GM23338 (cell line): ENCODE data around the gene TRIM28. TPM values are rescaled to one million over a fixed set of nuclear protein-coding genes. Genes with fewer than 3 reads are reported as not detected.

Experiments
- ATAC-seq: fragments of 200-7000 bp; cut with Tn5 transposase; 3 replicates; pipeline ENCODE4 v1.9.1; 2020
- DNase-seq: peaks from one replicate; pipeline ENCODE4 v3.0.0-alpha.2; 2015; ENCODE audit warnings: low spot score
- H2AFZ ChIP-seq: fragments of 200-600 bp; sonication (generic); 2 replicates; pipeline ENCODE4 v1.8.0; 2016; ENCODE audit warnings: antibody characterized with exemption, mild to moderate bottlenecking, moderate library complexity
- H3F3A ChIP-seq: fragments of 200-600 bp; sonication (generic); replicated peaks from 2 replicates; pipeline ENCODE4 v1.8.0; 2017; ENCODE audit warnings: antibody characterized with exemption, mixed run types, low read depth
- H3K27ac ChIP-seq: fragments of 200-600 bp; sonication (generic); 2 replicates; pipeline ENCODE4 v1.6.1; 2016; ENCODE audit warnings: low read depth
- H3K27me3 ChIP-seq: fragments of 200-600 bp; sonication (generic); 2 replicates; pipeline ENCODE4 v1.8.0; 2016; ENCODE audit warnings: mild to moderate bottlenecking, mixed run types, moderate library complexity; ENCODE audit not compliant: insufficient read depth
- H3K36me3 ChIP-seq: fragments of 200-600 bp; sonication (generic); 2 replicates; pipeline ENCODE4 v1.8.0; 2016; ENCODE audit warnings: mild to moderate bottlenecking; ENCODE audit not compliant: insufficient read depth
- H3K4me1 ChIP-seq: fragments of 200-600 bp; sonication (generic); 2 replicates; pipeline ENCODE4 v1.8.0; 2016; ENCODE audit warnings: mild to moderate bottlenecking, moderate library complexity; ENCODE audit not compliant: insufficient read depth
- H3K4me2 ChIP-seq: fragments of 200-600 bp; sonication (generic); 2 replicates; pipeline ENCODE4 v1.7.1; 2017; ENCODE audit warnings: mixed run types
- H3K4me3 ChIP-seq: fragments of 200-600 bp; sonication (generic); 2 replicates; pipeline ENCODE4 v1.6.1; 2016; ENCODE audit warnings: mixed run types
- H3K79me2 ChIP-seq: fragments of 200-600 bp; sonication (generic); replicated peaks from 2 replicates; pipeline ENCODE4 v1.8.0; 2017; ENCODE audit warnings: mild to moderate bottlenecking; ENCODE audit not compliant: insufficient read depth
- H3K9me2 ChIP-seq: fragments of 200-600 bp; sonication (generic); 2 replicates; pipeline ENCODE4 v1.8.0; 2017; ENCODE audit not compliant: insufficient read depth
- H4K20me1 ChIP-seq: fragments of 200-600 bp; sonication (generic); replicated peaks from 2 replicates; pipeline ENCODE4 v1.8.0; 2017; ENCODE audit warnings: mild to moderate bottlenecking; ENCODE audit not compliant: insufficient read depth
- H3K27ac Mint-ChIP-seq: 2 replicates; pipeline ENCODE4 v1.8.0; 2020; ENCODE audit warnings: inconsistent platforms, mild to moderate bottlenecking, moderate library complexity, mixed read lengths
- H3K27me3 Mint-ChIP-seq: 3 replicates; pipeline ENCODE4 v1.8.0; 2022; ENCODE audit warnings: low read depth, mild to moderate bottlenecking, moderate library complexity, mixed read lengths, inconsistent platforms; ENCODE audit not compliant: insufficient read depth, poor library complexity
- H3K36me3 Mint-ChIP-seq: 3 replicates; pipeline ENCODE4 v1.8.0; 2021; ENCODE audit warnings: low read depth, mild to moderate bottlenecking, inconsistent platforms, moderate library complexity, mixed read lengths
- H3K4me1 Mint-ChIP-seq: 3 replicates; pipeline ENCODE4 v1.8.0; 2020; ENCODE audit warnings: mild to moderate bottlenecking, inconsistent platforms, mixed read lengths
- H3K4me3 Mint-ChIP-seq: 3 replicates; pipeline ENCODE4 v1.8.0; 2021; ENCODE audit warnings: moderate library complexity, mild to moderate bottlenecking, inconsistent platforms, mixed read lengths
- H3K9me3 Mint-ChIP-seq: 3 replicates; pipeline ENCODE4 v1.8.0; 2020; ENCODE audit warnings: moderate library complexity, mild to moderate bottlenecking, inconsistent platforms, mixed read lengths
- CREB1 ChIP-seq: fragments of 250-450 bp; sonication (Bioruptor Pico); IDR thresholded peaks from 2 replicates; pipeline ENCODE4 v1.5.0; 2020; ENCODE audit warnings: low read depth, mild to moderate bottlenecking, moderate library complexity
- EZH2 ChIP-seq: fragments of 200-600 bp; sonication (generic); IDR thresholded peaks from one replicate; pipeline ENCODE4 v1.8.0; 2017; ENCODE audit warnings: antibody characterized with exemption, mild to moderate bottlenecking, low read depth; ENCODE audit not compliant: unreplicated experiment
- JUNB ChIP-seq: IDR thresholded peaks from one replicate; pipeline ENCODE4 v1.6.1; 2016; ENCODE audit warnings: antibody characterized with exemption; ENCODE audit not compliant: unreplicated experiment
- NANOG ChIP-seq: IDR thresholded peaks from 2 replicates; pipeline ENCODE4 v1.6.1; 2016; ENCODE audit warnings: antibody characterized with exemption, borderline replicate concordance
- POLR2AphosphoS5 ChIP-seq: IDR thresholded peaks from 2 replicates; pipeline ENCODE4 v1.6.1; 2016; ENCODE audit warnings: antibody characterized with exemption, low read depth
- STAT1 ChIP-seq: IDR thresholded peaks from one replicate; pipeline ENCODE4 v1.6.1; 2016; ENCODE audit warnings: antibody characterized with exemption; ENCODE audit not compliant: unreplicated experiment
- ZNF114 ChIP-seq: fragments of 250-450 bp; sonication (Bioruptor Pico); IDR thresholded peaks from 2 replicates; pipeline ENCODE4 v1.5.0; 2020; ENCODE audit warnings: mild to moderate bottlenecking, moderate library complexity
- ZNF331 ChIP-seq: fragments of 250-450 bp; sonication (Bioruptor Pico); IDR thresholded peaks from 2 replicates; pipeline ENCODE4 v1.5.0; 2020; ENCODE audit warnings: low read depth, mild to moderate bottlenecking, moderate library complexity
- polyA plus RNA-seq: library from polyadenylated mRNA; unstranded; fragments of >200 nt; fragmentation: Nextera tagmentation; extraction: Ambion mirVana; gene quantifications from 2 replicates; pipeline ENCODE4 v1.2.1, GENCODE V29; 2016
- total RNA-seq: library from RNA; depleted of rRNA; stranded (reverse); fragments of >200 nt; shearing (Covaris generic); gene quantifications from 2 replicates; pipeline ENCODE4 v1.2.3, GENCODE V29; 2014
- TF ChIP-seq, protein P1 (sequence below): IDR thresholded peaks from one replicate; pipeline ENCODE4 v1.6.1; 2018; ENCODE audit warnings: antibody characterized with exemption; ENCODE audit not compliant: unreplicated experiment
- TF ChIP-seq, protein P2 (sequence below), 2 experiments: fragments of 200-600 bp in 1 of 2; sonication (generic) in 1 of 2; conservative IDR thresholded peaks; 2 replicates each; pipeline versions ENCODE4 v1.5.1 to v1.6.1; 2016 to 2017; ENCODE audit warnings: antibody characterized with exemption in 2 of 2, low read depth in 2 of 2, mild to moderate bottlenecking in 2 of 2, moderate library complexity in 1 of 2
- TF ChIP-seq, protein P3 (sequence below): IDR thresholded peaks from 2 replicates; pipeline ENCODE4 v1.6.1; 2016; ENCODE audit warnings: antibody characterized with exemption

TRIM28 gene
- total and polyA plus RNA-seq, 2 experiments from 2014 or later = 920 to 1,430 TPM

DNA sequence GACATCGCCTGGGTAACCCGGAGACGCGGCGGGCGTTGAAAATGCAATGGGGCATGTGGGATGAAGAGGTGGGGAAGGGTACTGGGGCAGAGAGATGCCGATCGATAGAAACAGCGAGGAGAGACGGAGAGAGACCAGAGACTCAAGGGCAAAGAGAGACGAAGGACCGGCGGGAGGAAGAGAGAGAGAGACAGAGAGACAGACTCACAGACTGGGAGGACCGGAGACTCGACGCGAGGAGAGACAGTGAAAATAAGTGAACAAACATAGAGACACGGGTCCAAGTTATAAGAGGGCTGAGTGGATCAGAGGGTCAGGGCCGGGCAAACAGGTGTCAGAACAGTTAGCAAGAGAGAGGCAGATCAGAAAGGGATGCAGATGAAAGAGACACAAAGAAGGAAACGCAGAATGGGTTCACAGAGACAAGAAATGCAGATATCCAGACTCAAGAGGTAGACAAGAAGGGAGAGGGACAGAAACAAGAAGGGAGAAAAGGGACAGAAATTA, 29.8 kb downstream of the TRIM28 start (continued):
- TF ChIP-seq, protein P1, sequence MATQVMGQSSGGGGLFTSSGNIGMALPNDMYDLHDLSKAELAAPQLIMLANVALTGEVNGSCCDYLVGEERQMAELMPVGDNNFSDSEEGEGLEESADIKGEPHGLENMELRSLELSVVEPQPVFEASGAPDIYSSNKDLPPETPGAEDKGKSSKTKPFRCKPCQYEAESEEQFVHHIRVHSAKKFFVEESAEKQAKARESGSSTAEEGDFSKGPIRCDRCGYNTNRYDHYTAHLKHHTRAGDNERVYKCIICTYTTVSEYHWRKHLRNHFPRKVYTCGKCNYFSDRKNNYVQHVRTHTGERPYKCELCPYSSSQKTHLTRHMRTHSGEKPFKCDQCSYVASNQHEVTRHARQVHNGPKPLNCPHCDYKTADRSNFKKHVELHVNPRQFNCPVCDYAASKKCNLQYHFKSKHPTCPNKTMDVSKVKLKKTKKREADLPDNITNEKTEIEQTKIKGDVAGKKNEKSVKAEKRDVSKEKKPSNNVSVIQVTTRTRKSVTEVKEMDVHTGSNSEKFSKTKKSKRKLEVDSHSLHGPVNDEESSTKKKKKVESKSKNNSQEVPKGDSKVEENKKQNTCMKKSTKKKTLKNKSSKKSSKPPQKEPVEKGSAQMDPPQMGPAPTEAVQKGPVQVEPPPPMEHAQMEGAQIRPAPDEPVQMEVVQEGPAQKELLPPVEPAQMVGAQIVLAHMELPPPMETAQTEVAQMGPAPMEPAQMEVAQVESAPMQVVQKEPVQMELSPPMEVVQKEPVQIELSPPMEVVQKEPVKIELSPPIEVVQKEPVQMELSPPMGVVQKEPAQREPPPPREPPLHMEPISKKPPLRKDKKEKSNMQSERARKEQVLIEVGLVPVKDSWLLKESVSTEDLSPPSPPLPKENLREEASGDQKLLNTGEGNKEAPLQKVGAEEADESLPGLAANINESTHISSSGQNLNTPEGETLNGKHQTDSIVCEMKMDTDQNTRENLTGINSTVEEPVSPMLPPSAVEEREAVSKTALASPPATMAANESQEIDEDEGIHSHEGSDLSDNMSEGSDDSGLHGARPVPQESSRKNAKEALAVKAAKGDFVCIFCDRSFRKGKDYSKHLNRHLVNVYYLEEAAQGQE = no peak
- TF ChIP-seq JUNB = no peak
- TF ChIP-seq STAT1 = no peak
- TF ChIP-seq NANOG = no peak
- TF ChIP-seq, protein P2, sequence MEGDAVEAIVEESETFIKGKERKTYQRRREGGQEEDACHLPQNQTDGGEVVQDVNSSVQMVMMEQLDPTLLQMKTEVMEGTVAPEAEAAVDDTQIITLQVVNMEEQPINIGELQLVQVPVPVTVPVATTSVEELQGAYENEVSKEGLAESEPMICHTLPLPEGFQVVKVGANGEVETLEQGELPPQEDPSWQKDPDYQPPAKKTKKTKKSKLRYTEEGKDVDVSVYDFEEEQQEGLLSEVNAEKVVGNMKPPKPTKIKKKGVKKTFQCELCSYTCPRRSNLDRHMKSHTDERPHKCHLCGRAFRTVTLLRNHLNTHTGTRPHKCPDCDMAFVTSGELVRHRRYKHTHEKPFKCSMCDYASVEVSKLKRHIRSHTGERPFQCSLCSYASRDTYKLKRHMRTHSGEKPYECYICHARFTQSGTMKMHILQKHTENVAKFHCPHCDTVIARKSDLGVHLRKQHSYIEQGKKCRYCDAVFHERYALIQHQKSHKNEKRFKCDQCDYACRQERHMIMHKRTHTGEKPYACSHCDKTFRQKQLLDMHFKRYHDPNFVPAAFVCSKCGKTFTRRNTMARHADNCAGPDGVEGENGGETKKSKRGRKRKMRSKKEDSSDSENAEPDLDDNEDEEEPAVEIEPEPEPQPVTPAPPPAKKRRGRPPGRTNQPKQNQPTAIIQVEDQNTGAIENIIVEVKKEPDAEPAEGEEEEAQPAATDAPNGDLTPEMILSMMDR (conservative IDR thresholded peaks at IDR 0.05; ENCODE audit: low read depth in 2 of 2) = no peak
- no peak for TF ChIP-seq ZNF114 (CRISPR knock-in tag)
- TF ChIP-seq CREB1 (CRISPR knock-in tag) = no peak

DNA sequence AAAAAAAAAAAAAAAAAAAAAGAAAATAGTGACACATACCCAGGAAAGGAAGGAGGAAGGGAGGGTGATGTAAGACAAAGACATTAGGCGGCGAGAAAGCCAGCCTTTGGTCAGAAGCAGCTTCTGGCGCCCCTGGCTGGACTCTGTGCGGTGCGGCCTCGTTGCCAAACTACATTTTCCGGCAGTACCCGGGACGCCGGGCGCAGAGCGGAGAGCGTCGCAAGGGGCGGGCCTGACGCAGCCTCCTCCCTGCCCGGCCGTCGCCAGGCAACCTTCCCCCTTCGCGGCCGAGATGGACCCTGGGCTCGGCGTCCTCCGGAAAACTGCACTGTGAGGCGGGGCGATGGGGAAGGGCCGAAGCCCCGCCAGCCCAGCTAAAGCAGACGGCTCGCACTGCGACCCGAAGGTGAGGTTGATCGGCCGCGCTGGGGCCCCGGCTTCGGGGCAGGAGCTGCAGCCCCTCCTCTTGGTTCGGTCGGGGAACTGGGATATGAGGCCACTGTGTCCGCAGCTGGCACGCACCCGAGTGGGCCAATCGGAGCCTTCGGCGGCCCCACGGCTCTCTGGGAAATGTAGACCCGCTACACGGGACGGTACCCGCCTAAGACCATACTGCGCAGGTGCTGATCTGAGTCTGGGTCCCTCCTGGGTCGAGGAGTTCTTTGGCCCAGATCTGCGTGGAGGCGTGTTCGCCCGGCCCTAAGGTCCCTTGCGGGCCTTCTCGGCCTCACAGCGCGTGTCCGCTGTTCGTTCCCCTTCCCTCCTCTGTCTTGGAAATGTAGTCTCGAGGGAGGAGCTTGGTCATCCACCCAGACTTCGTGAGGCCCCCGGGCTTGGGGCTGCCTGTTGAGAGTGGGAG, 31.5 kb downstream of the TRIM28 start:
- peak overlapping the region; percentile 97 for H2AFZ ChIP-seq
- no peaks in the 10 kb centered on the region for H3K36me3 ChIP-seq
- Mint-ChIP-seq H3K36me3 (peaks cover 14% of the 10 kb centered on the region), H3K4me3 (peak overlapping the region; percentile 94), H3K27ac (peak overlapping the region; percentile 76; the same call in 1 of the 2 replicates), H3K27me3 (peaks cover 11% of the 10 kb centered on the region), H3K9me3 (no peaks in the 10 kb centered on the region; the same call in 2 of the 3 replicates), H3K4me1 (peaks cover 17% of the 10 kb centered on the region)
- H3K79me2 ChIP-seq = peaks cover 23% of the 10 kb centered on the region
- H3K27me3 ChIP-seq = no peaks in the 10 kb centered on the region
- H3K9me2 ChIP-seq = no peaks in the 10 kb centered on the region
- peak overlapping the region; percentile 69 for H3K4me3 ChIP-seq
- H3F3A ChIP-seq = peaks cover 11% of the 10 kb centered on the region
- TF ChIP-seq CREB1 (CRISPR knock-in tag) (peak; percentile 96), NANOG (no peak), POLR2AphosphoS5 (peak; percentile 82), EZH2 (no peak), JUNB (no peak), ZNF331 (CRISPR knock-in tag) (no peak)
- TF ChIP-seq, protein P2 (conservative IDR thresholded peaks at IDR 0.05; ENCODE audit: low read depth in 2 of 2) = 0 out of 4 replicates have a peak, but pooled peaks of 1 of the 2 experiments have one; percentile 3
- TF ChIP-seq, protein P3, sequence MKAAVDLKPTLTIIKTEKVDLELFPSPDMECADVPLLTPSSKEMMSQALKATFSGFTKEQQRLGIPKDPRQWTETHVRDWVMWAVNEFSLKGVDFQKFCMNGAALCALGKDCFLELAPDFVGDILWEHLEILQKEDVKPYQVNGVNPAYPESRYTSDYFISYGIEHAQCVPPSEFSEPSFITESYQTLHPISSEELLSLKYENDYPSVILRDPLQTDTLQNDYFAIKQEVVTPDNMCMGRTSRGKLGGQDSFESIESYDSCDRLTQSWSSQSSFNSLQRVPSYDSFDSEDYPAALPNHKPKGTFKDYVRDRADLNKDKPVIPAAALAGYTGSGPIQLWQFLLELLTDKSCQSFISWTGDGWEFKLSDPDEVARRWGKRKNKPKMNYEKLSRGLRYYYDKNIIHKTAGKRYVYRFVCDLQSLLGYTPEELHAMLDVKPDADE = peak; percentile 89
- TF ChIP-seq, protein P1 = no peak
- ATAC-seq (peak; percentile 67), DNase-seq (peak; percentile 97)
- peaks cover 12% of the 10 kb centered on the region for H3K4me1 ChIP-seq
- H3K27ac ChIP-seq = peak overlapping the region; percentile 76
- peak overlapping the region; percentile 82 for H3K4me2 ChIP-seq
- 0 out of 2 replicates have a peak, but pooled peaks cover 3% of the 10 kb centered on the region for H4K20me1 ChIP-seq
